Sciatic nerve (tissue), 2 donors: ENCODE data around the gene NRAP. TPM values are rescaled to one million over a fixed set of nuclear protein-coding genes. Genes with fewer than 3 reads are reported as not detected.
A peak's percentile ranks its signal among the peaks of the same experiment; 100 is the strongest.
"Not testable (repeated sequence)": the region's sequence is repeated elsewhere in the genome, so short reads cannot be mapped to it uniquely, and the experiment has no call there.

ENCODE experiments used
- ATAC-seq: fragments of 200-7000 bp; cut with Tn5 transposase; one replicate; pipeline ENCODE4 v1.9.1; 2020; ENCODE audit warnings: mild to moderate bottlenecking, moderate library complexity
- DNase-seq: peaks from one replicate; pipeline ENCODE4 v3.0.0-alpha.2; 2020; ENCODE audit warnings: low spot score
- intact Hi-C: fragments of 100-400 bp; cut with DNase I; formaldehyde crosslinking; loops from one replicate; pipeline ENCODE4 v1.14.2; 2022
- total RNA-seq: library from RNA; stranded (reverse); fragmentation: NEBNext Ultra II Directional; extraction: Animal tissue kit (Norgen Biotek cat#: 25700); gene quantifications from one replicate; pipeline ENCODE4 v1.2.1, GENCODE V29; 2021
- donor health status: DM: no; HTN: no; CAD: no.
- donor health status: DM: no; HTN: no; CAD: no.

The NRAP gene
- total RNA-seq, 1 donor from 2014 or later = not detected

- intact Hi-C loops = no loop called here
- DNase-seq = no peak
- ATAC-seq = no peak
Measured at GRCh38 chr10:113683300-113683699, 19.5 kb upstream of the NRAP start.

GRCh38 chr10:113681533-113682470 lies 18.0 kb upstream of the NRAP start:
- intact Hi-C loops = no loop called here
- DNase-seq (no peak), ATAC-seq (no peak)

GRCh38 chr10:113680190-113681111 lies 16.6 kb upstream of the NRAP start:
- DNase-seq (peak; percentile 69), ATAC-seq (peak; percentile 59)
- intact Hi-C loops = no loop called here

DNA sequence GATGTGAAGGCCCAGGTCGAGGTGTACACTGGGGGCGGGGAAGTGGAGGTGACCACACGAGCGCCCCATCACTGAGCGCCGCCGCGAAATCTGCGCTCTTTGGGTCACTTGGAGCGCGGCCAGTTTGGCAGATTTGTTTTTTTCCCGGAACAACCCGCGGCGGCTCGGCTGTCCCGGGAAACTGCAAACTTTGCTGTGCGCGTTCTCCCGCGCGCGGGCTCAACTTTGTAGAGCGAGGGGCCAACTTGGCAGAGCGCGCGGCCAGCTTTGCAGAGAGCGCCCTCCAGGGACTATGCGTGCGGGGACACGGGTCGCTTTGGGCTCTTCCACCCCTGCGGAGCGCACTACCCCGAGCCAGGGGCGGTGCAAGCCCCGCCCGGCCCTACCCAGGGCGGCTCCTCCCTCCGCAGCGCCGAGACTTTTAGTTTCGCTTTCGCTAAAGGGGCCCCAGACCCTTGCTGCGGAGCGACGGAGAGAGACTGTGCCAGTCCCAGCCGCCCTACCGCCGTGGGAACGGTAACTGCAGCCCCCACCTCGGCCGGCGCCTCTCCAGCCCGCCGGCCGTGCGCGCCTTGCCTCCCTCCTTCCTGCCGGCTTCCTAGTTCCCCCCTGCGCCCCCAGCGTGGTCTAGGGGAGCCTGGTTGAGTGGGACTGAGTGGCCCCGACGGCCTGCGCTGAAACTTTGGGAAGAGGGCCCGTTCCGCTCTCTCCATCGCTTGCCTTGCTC lies 15.8 kb upstream of the NRAP start, which contains the start of gene CASP7:
Gene CASP7 (plus strand): TSS at position 450 of the 727 bp plus-strand sequence. CDS start 17,582 bp downstream, outside the sequence.
- DNase-seq (peak; percentile 88), ATAC-seq (peak; percentile 96)
- intact Hi-C loops = no loop called here

DNA sequence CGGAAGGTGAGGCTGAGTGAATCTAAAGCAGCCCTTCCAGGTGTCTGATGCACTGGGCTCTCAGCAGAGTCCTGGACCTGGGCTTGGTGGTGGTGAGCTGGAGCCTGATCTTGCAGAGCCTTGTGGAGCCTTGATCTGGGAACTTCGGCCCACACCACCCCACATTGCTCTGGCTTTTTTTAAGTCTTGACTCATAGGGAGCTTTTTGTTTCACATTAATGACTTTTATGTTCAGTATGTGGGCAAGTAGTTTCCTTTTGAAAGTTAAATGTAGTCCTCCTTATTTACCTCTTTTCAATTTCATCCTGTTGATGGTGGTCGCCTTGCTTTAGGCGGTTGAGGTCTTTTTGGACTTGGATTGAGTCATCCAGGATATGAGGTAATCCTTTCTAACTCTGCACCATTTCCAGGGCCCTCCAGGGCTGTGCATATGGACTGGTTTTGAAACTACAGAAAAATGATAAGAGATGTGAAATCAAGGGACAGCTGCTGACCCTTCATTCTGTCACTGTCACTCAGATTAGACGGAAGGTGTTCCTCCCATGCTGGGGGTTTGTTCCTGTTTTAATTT lies 2.9 kb upstream of the NRAP start:
- ATAC-seq (no peak), DNase-seq (no peak)
- intact Hi-C loops = no loop called here

DNA sequence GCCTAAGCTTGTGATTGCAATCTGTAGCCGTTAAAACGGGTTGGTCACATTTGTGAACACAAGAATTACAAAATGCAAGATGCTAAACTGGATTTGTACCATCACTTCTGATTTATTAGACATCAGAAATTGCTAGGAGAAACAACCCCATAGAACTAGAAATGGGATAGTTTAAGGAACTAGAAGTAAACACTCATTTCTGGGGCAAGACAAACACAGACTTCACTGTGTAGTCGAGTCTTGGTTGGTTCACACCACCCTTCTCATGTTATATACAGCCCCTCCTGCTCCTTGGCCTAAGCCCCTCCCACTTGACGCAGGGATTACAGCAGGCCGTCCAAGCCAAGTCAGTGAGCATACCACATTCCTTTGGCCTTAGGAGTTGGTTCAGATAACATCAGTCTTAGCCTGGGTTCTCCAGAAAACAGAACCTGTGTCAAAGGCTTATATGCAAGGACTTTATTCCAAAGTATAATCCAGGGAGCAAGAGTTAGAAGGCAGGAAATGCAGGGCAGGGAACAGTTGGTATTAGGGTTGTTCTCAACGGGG lies 2.0 kb upstream of the NRAP start:
- DNase-seq (no peak), ATAC-seq (peak; percentile 45)
- intact Hi-C loops = no loop called here

- ATAC-seq = no peak
- DNase-seq = no peak
Measured at GRCh38 chr10:113665352-113665751, 1.5 kb upstream of the NRAP start.

GRCh38 chr10:113663142-113663541 lies 699 bp downstream of the NRAP start:
- ATAC-seq = no peak

More at GRCh38 chr10:113665352-113665751, 1.5 kb upstream of the NRAP start:
- intact Hi-C loops = no loop called here

GRCh38 chr10:113661332-113661731 lies 2.5 kb downstream of the NRAP start:
- DNase-seq (no peak), ATAC-seq (no peak)
- intact Hi-C loops = no loop called here

More at GRCh38 chr10:113663142-113663541, 699 bp downstream of the NRAP start:
- no peak for DNase-seq
- intact Hi-C loops = no loop called here

- ATAC-seq = no peak
- intact Hi-C loops = no loop called here
- no peak for DNase-seq
Measured at GRCh38 chr10:113657544-113657943, 6.3 kb downstream of the NRAP start.

GRCh38 chr10:113656896-113657295 lies 6.9 kb downstream of the NRAP start:
- no peak for ATAC-seq
- intact Hi-C loops = no loop called here
- no peak for DNase-seq

GRCh38 chr10:113652456-113652855 lies 11.4 kb downstream of the NRAP start:
- DNase-seq, intact Hi-C loops, ATAC-seq: not testable (repeated sequence)

- no peak for DNase-seq
- intact Hi-C loops = no loop called here
- ATAC-seq = no peak
Measured at GRCh38 chr10:113651898-113652297, 11.9 kb downstream of the NRAP start.

GRCh38 chr10:113651021-113651420 lies 12.8 kb downstream of the NRAP start:
- ATAC-seq (no peak), DNase-seq (no peak)
- intact Hi-C loops = no loop called here

- intact Hi-C loops = no loop called here
- DNase-seq (no peak), ATAC-seq (no peak)
Measured at GRCh38 chr10:113650172-113650571, 13.7 kb downstream of the NRAP start.

DNA sequence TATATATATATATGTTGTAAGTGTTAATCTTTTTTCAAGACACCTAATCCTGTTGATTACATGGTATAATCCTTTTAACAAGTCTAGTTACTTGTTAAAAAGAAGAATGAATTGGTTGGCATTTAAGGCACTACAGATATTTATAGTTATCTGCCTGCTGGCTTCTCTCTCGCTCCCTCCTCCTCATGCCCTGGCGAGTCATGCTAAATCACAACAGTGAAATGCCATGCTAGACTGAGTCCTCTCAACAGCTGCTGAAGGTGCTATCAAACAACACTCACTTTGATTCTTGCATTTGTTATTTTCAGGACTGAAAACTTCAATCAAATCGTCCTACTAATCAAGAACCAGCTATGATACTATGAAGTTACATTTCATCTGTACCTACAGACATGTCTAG lies 15.4 kb downstream of the NRAP start:
- intact Hi-C loops = no loop called here
- DNase-seq = no peak
- ATAC-seq = no peak

DNA sequence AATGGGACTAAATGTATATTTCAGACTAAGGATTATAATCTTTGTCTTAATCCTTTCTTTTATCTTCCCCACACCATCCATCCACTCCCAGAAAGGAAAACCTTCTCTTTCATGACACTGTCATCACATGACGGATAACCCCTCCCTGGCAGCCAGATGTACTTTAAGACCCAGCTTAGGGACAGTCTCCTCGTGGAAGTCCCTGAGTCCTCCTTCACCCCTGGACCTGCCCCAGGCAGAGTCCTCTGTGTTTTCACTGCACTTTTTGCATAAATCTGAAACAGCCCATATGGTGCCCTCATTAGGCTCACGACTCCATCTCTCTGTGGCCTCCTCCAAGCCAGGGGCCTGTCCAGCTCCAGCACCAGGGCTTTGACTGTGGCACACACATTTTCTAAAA lies 16.0 kb downstream of the NRAP start:
- intact Hi-C loops = no loop called here
- ATAC-seq (no peak), DNase-seq (no peak)
